MM.1S (cell line): ENCODE data around the gene TMEFF2.

Experiments
- CTCF ChIP-seq: fragments of 300-600 bp; sonication (generic); IDR thresholded peaks from 2 replicates; pipeline ENCODE4 v1.5.1; 2016; ENCODE audit warnings: antibody characterized with exemption, low read length, mixed read lengths
- EZH2 ChIP-seq: fragments of 300-600 bp; sonication (generic); optimal IDR thresholded peaks from 2 replicates; pipeline ENCODE3; 2017; ENCODE audit warnings: low read depth, mild to moderate bottlenecking, antibody characterized with exemption, low read length, mixed read lengths

- no peak for TF ChIP-seq CTCF
- no peak for TF ChIP-seq EZH2
These were observed 71.8 kb downstream of the TMEFF2 start for GRCh38 chr2:192122946-192123345.
